Measurements from ENCODE around the gene SLC37A1.

DNA sequence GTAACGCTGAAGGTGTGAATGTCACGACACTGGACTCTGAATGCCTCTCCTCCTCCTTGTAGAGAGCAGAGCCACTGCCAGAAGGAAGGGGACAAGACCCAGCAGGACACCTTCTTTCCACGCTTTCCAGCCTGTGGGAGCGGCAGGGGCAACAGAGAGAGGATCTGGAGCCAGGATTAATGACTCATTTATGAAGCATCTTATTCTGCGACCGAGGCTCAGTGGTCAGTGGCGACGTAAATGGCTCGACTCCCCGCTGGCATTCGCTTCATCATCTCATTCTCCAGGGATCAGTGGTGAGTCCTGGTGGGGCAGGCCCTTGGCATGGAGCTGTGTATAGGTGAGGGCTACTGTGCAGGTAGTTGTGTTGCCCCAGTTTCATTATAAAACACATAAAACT is 4.6 kb downstream of the SLC37A1 start:
- TF ChIP-seq, protein P1, sequence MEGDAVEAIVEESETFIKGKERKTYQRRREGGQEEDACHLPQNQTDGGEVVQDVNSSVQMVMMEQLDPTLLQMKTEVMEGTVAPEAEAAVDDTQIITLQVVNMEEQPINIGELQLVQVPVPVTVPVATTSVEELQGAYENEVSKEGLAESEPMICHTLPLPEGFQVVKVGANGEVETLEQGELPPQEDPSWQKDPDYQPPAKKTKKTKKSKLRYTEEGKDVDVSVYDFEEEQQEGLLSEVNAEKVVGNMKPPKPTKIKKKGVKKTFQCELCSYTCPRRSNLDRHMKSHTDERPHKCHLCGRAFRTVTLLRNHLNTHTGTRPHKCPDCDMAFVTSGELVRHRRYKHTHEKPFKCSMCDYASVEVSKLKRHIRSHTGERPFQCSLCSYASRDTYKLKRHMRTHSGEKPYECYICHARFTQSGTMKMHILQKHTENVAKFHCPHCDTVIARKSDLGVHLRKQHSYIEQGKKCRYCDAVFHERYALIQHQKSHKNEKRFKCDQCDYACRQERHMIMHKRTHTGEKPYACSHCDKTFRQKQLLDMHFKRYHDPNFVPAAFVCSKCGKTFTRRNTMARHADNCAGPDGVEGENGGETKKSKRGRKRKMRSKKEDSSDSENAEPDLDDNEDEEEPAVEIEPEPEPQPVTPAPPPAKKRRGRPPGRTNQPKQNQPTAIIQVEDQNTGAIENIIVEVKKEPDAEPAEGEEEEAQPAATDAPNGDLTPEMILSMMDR (conservative IDR thresholded peaks at IDR 0.05; ENCODE audit: low read depth, low read length): no peak
- no peak for TF ChIP-seq EZH2 (IDR thresholded peaks at IDR 0.05; ENCODE audit: borderline replicate concordance, low read depth, low read length, poor library complexity, severe bottlenecking)

All from A673 (cell line).